ENCODE measurements around the gene RBMS3. TPM values are rescaled to one million over a fixed set of nuclear protein-coding genes. Genes with fewer than 3 reads are reported as not detected.
"Not testable (repeated sequence)": the region's sequence is repeated elsewhere in the genome, so short reads cannot be mapped to it uniquely, and the experiment has no call there.

RBMS3 gene
- total RNA-seq, 5 donors from 2014 or later (not counting 1 experiment from before 2014, with no cell fraction given): 0.62 to 2.9 (median 1.4) TPM

DNA sequence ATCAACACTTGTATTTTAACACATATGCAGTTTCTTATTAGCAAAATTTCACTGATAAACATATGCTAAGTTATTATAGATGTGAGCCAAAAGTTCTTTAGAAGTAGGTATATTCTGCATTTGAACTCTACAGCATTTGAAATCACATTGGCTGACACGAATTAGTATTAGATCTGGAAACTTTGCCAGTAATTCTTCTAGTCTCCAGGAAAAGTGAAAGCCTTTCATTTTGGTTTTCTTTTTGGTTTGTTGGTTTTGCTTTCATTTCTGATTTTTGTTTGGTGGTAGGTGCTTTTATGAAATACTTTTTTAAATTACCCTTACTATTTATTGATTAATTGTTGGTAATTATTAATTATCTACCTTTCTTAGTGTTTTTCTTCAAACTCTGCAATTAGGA lies 72.9 kb downstream of the RBMS3 start:
- no peaks in the 10 kb centered on the region for H3K9me3 ChIP-seq
- no peaks in the 10 kb centered on the region for H3K36me3 ChIP-seq (ENCODE audit: control insufficient read depth in 2 of 2, extremely low read depth in 1 of 2, insufficient read depth in 1 of 2, low read length in 1 of 2)
- DNase-seq (no peak), ATAC-seq (replicated peaks in 1 of 4) (no peak)
- Mint-ChIP-seq H3K4me1 (peaks cover 0 to 8% (median 4%) of the 10 kb centered on the region in 3 donors), H3K4me3 (no peak overlapping the region), H3K9me3 (no peaks in the 10 kb centered on the region), H3K36me3 (no peaks in the 10 kb centered on the region), H3K27me3 (no peaks in the 10 kb centered on the region), H3K27ac (no peak overlapping the region)
- WGBS (ENCODE audit: insufficient coverage): no CpG with 5 or more reads among the region's 1 CpG
- ChIA-PET POLR2A (no interaction called here), CTCF (no interaction called here)
- no peaks in the 10 kb centered on the region for H3K27me3 ChIP-seq (replicated peaks in 1 of 2; ENCODE audit: control insufficient read depth in 2 of 2, extremely low read depth in 1 of 2, insufficient read depth in 2 of 2, low read length in 1 of 2)
- H3K27ac ChIP-seq (ENCODE audit: low read length): no peak overlapping the region
- H3K4me3 ChIP-seq (ENCODE audit: control insufficient read depth in 1 of 2, extremely low read depth in 1 of 2, low read length in 1 of 2): no peak overlapping the region
- no peaks in the 10 kb centered on the region for H3K4me1 ChIP-seq (ENCODE audit: control insufficient read depth in 1 of 2, extremely low read depth in 1 of 2, insufficient read depth in 2 of 2, low read length in 2 of 2)

DNA sequence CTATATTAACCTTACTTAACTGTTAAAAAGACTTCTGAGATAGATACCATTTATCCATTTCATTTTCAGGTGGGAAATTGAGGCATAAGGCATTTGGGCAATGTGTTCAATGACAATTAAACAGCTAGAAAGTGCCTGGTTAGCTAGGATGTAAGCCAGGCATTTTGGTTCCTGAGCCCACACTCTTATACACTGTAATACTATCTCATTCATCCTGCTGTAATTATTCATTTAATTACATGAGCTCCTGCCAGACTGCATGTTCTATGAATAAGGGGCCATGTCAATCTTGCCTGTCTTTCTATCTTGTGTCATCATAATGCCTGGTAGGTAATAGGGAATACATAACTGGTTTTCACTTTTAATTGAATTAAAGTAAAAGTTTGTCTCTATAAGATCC lies 74.0 kb downstream of the RBMS3 start:
- POLR2A ChIA-PET: interaction anchor here in 1 of 2 donors (0.7 kb wide), 1 partner anchor 21 kb away, joined by 7 read pairs; no protein-coding TSS in a partner anchor
- Mint-ChIP-seq H3K36me3 (no peaks in the 10 kb centered on the region), H3K9me3 (peaks cover 0 to under 1% (median 0%) of the 10 kb centered on the region in 3 donors), H3K27me3 (no peaks in the 10 kb centered on the region), H3K4me1 (peaks cover 0 to 8% (median 4%) of the 10 kb centered on the region in 3 donors), H3K27ac (no peak overlapping the region), H3K4me3 (no peak overlapping the region)
- Histone ChIP-seq H3K36me3 (ENCODE audit: control insufficient read depth in 2 of 2, extremely low read depth in 1 of 2, insufficient read depth in 1 of 2, low read length in 1 of 2) (no peaks in the 10 kb centered on the region), H3K4me3 (ENCODE audit: control insufficient read depth in 1 of 2, extremely low read depth in 1 of 2, low read length in 1 of 2) (no peak overlapping the region), H3K27ac (ENCODE audit: low read length) (no peak overlapping the region), H3K9me3 (no peaks in the 10 kb centered on the region), H3K4me1 (ENCODE audit: control insufficient read depth in 1 of 2, extremely low read depth in 1 of 2, insufficient read depth in 2 of 2, low read length in 2 of 2) (no peaks in the 10 kb centered on the region), H3K27me3 (replicated peaks in 1 of 2; ENCODE audit: control insufficient read depth in 2 of 2, extremely low read depth in 1 of 2, insufficient read depth in 2 of 2, low read length in 1 of 2) (no peaks in the 10 kb centered on the region)
- CTCF ChIA-PET: no interaction called here
- no peak for DNase-seq
- ATAC-seq (replicated peaks in 1 of 4): no peak

DNA sequence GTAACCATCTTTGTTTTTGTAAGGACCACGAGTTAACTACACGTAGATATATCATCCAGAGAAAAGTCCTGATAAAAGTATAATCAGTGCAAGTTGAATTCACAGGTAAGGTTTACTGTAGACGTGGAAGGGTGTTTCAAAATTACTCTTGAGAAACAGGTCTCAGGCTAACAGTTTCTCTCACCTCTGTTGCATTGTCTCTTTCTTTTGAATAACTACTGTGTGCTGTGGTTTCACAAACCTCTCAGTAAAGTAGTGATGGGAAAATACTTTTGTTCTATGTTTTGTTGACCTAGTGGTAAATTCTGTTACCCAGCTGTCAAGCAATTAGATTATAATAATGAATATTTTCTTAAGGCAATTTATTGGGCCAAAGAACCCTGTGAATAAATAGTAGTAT lies 75.2 kb downstream of the RBMS3 start:
- POLR2A ChIA-PET: no interaction called here

DNA sequence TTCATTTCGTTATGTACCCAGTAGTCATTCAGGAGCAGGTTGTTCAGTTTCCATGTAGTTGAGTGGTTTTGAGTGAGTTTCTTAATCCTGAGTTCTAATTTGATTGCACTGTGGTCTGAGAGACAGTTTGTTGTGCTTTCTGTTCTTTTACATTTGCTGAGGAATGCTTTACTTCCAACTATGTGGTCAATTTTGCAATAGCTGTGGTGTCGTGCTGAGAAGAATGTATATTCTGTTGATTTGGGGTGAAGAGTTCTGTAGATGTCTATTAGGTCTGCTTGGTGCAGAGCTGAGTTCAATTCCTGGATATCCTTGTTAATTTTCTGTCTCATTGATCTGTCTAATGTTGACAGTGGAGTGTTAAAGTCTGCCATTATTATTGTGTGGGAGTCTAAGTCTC lies 79.4 kb downstream of the RBMS3 start:
- CTCF ChIA-PET; H3K27me3 ChIP-seq (replicated peaks in 1 of 2; ENCODE audit: control insufficient read depth in 2 of 2, extremely low read depth in 1 of 2, insufficient read depth in 2 of 2, low read length in 1 of 2); H3K27me3 Mint-ChIP-seq; H3K4me3 Mint-ChIP-seq; H3K36me3 Mint-ChIP-seq; POLR2A ChIA-PET; DNase-seq; H3K27ac ChIP-seq (ENCODE audit: low read length); H3K9me3 ChIP-seq; ATAC-seq (replicated peaks in 1 of 4); H3K4me1 ChIP-seq (ENCODE audit: control insufficient read depth in 1 of 2, extremely low read depth in 1 of 2, insufficient read depth in 2 of 2, low read length in 2 of 2); H3K36me3 ChIP-seq (ENCODE audit: control insufficient read depth in 2 of 2, extremely low read depth in 1 of 2, insufficient read depth in 1 of 2, low read length in 1 of 2); H3K4me3 ChIP-seq (ENCODE audit: control insufficient read depth in 1 of 2, extremely low read depth in 1 of 2, low read length in 1 of 2); H3K27ac Mint-ChIP-seq; H3K4me1 Mint-ChIP-seq; H3K9me3 Mint-ChIP-seq: not testable (repeated sequence)
- WGBS (ENCODE audit: insufficient coverage): 75% methylated on average over 1 of the region's 2 CpGs

More for the DNA sequence above, 75.2 kb downstream of the RBMS3 start:
- no peaks in the 10 kb centered on the region for H3K36me3 Mint-ChIP-seq
- Histone ChIP-seq H3K4me1 (ENCODE audit: control insufficient read depth in 1 of 2, extremely low read depth in 1 of 2, insufficient read depth in 2 of 2, low read length in 2 of 2) (no peaks in the 10 kb centered on the region), H3K27ac (ENCODE audit: low read length) (no peak overlapping the region), H3K9me3 (no peaks in the 10 kb centered on the region), H3K27me3 (replicated peaks in 1 of 2; ENCODE audit: control insufficient read depth in 2 of 2, extremely low read depth in 1 of 2, insufficient read depth in 2 of 2, low read length in 1 of 2) (no peaks in the 10 kb centered on the region), H3K36me3 (ENCODE audit: control insufficient read depth in 2 of 2, extremely low read depth in 1 of 2, insufficient read depth in 1 of 2, low read length in 1 of 2) (no peaks in the 10 kb centered on the region), H3K4me3 (ENCODE audit: control insufficient read depth in 1 of 2, extremely low read depth in 1 of 2, low read length in 1 of 2) (no peak overlapping the region)
- ATAC-seq (replicated peaks in 1 of 4): no peak
- CTCF ChIA-PET: no interaction called here
- no peak overlapping the region for H3K4me3 Mint-ChIP-seq
- H3K9me3 Mint-ChIP-seq: peaks cover 0 to 6% (median 0%) of the 10 kb centered on the region in 3 donors
- peaks cover 0 to 4% of the 10 kb centered on the region in 2 donors for H3K27me3 Mint-ChIP-seq
- 100% methylated on average over 2 of the region's 3 CpGs for WGBS (ENCODE audit: insufficient coverage)
- DNase-seq: no peak
- peaks cover 0 to 8% (median 4%) of the 10 kb centered on the region in 3 donors for H3K4me1 Mint-ChIP-seq
- no peak overlapping the region for H3K27ac Mint-ChIP-seq

DNA sequence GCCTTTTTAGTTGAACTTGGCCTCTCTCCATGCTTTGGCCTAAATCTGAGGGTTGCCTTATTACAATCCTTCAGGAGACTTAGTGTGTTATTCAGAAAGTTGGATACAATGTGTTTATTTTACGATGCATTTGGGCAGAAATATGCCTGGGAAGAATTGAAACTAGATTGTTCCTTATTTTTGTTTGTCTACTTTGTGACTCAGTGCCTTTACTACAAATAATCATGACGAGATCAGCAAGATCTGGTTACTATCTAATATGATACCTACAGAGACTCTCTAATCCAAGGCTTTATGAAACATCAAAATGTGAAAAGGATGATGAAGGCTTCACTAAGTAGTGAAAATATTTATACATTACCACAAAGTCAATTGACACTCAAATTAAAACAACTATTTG lies 82.2 kb downstream of the RBMS3 start:
- no peak for DNase-seq
- POLR2A ChIA-PET: no interaction called here
- Histone ChIP-seq H3K27me3 (replicated peaks in 1 of 2; ENCODE audit: control insufficient read depth in 2 of 2, extremely low read depth in 1 of 2, insufficient read depth in 2 of 2, low read length in 1 of 2) (no peaks in the 10 kb centered on the region), H3K4me1 (ENCODE audit: control insufficient read depth in 1 of 2, extremely low read depth in 1 of 2, insufficient read depth in 2 of 2, low read length in 2 of 2) (no peaks in the 10 kb centered on the region), H3K9me3 (no peaks in the 10 kb centered on the region), H3K27ac (ENCODE audit: low read length) (no peak overlapping the region), H3K36me3 (ENCODE audit: control insufficient read depth in 2 of 2, extremely low read depth in 1 of 2, insufficient read depth in 1 of 2, low read length in 1 of 2) (no peaks in the 10 kb centered on the region), H3K4me3 (ENCODE audit: control insufficient read depth in 1 of 2, extremely low read depth in 1 of 2, low read length in 1 of 2) (no peak overlapping the region)
- Mint-ChIP-seq H3K27ac (no peak overlapping the region), H3K9me3 (peaks cover 3 to 6% (median 4%) of the 10 kb centered on the region in 3 donors), H3K4me3 (no peak overlapping the region), H3K27me3 (peaks cover 0 to 4% of the 10 kb centered on the region in 2 donors), H3K36me3 (no peaks in the 10 kb centered on the region), H3K4me1 (no peaks in the 10 kb centered on the region)
- ATAC-seq (replicated peaks in 1 of 4): no peak
- CTCF ChIA-PET: no interaction called here
- WGBS (ENCODE audit: insufficient coverage): no CpG with 5 or more reads among the region's 2 CpGs

GRCh38 chr3:29370021-29370420 lies 89.2 kb downstream of the RBMS3 start:
- H3K4me1 ChIP-seq (ENCODE audit: control insufficient read depth in 1 of 2, extremely low read depth in 1 of 2, insufficient read depth in 2 of 2, low read length in 2 of 2): no peaks in the 10 kb centered on the region
- H3K27ac ChIP-seq (ENCODE audit: low read length): no peak overlapping the region
- H3K4me3 ChIP-seq (ENCODE audit: control insufficient read depth in 1 of 2, extremely low read depth in 1 of 2, low read length in 1 of 2): no peak overlapping the region
- no CpG with 5 or more reads among the region's 4 CpGs for WGBS (ENCODE audit: insufficient coverage)
- no peaks in the 10 kb centered on the region for H3K9me3 ChIP-seq
- no peaks in the 10 kb centered on the region for H3K4me1 Mint-ChIP-seq
- no peaks in the 10 kb centered on the region for H3K27me3 Mint-ChIP-seq
- CTCF ChIA-PET: no interaction called here
- no peak overlapping the region for H3K4me3 Mint-ChIP-seq
- ATAC-seq (replicated peaks in 1 of 4) (no peak), DNase-seq (no peak)
- no peak overlapping the region for H3K27ac Mint-ChIP-seq
- H3K9me3 Mint-ChIP-seq: peaks cover 0 to 3% (median 0%) of the 10 kb centered on the region in 3 donors
- H3K36me3 ChIP-seq (ENCODE audit: control insufficient read depth in 2 of 2, extremely low read depth in 1 of 2, insufficient read depth in 1 of 2, low read length in 1 of 2): no peaks in the 10 kb centered on the region
- no peaks in the 10 kb centered on the region for H3K36me3 Mint-ChIP-seq
- POLR2A ChIA-PET: no interaction called here
- H3K27me3 ChIP-seq (replicated peaks in 1 of 2; ENCODE audit: control insufficient read depth in 2 of 2, extremely low read depth in 1 of 2, insufficient read depth in 2 of 2, low read length in 1 of 2): no peaks in the 10 kb centered on the region

All from T-cell (primary cell).